Measurements from ENCODE around the gene TYW1. TPM values are rescaled to one million over a fixed set of nuclear protein-coding genes. Genes with fewer than 3 reads are reported as not detected.

The TYW1 gene, protein sequence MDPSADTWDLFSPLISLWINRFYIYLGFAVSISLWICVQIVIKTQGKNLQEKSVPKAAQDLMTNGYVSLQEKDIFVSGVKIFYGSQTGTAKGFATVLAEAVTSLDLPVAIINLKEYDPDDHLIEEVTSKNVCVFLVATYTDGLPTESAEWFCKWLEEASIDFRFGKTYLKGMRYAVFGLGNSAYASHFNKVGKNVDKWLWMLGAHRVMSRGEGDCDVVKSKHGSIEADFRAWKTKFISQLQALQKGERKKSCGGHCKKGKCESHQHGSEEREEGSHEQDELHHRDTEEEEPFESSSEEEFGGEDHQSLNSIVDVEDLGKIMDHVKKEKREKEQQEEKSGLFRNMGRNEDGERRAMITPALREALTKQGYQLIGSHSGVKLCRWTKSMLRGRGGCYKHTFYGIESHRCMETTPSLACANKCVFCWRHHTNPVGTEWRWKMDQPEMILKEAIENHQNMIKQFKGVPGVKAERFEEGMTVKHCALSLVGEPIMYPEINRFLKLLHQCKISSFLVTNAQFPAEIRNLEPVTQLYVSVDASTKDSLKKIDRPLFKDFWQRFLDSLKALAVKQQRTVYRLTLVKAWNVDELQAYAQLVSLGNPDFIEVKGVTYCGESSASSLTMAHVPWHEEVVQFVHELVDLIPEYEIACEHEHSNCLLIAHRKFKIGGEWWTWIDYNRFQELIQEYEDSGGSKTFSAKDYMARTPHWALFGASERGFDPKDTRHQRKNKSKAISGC
- total RNA-seq: 12.5 and 13.7 TPM in 2 replicates

DNA sequence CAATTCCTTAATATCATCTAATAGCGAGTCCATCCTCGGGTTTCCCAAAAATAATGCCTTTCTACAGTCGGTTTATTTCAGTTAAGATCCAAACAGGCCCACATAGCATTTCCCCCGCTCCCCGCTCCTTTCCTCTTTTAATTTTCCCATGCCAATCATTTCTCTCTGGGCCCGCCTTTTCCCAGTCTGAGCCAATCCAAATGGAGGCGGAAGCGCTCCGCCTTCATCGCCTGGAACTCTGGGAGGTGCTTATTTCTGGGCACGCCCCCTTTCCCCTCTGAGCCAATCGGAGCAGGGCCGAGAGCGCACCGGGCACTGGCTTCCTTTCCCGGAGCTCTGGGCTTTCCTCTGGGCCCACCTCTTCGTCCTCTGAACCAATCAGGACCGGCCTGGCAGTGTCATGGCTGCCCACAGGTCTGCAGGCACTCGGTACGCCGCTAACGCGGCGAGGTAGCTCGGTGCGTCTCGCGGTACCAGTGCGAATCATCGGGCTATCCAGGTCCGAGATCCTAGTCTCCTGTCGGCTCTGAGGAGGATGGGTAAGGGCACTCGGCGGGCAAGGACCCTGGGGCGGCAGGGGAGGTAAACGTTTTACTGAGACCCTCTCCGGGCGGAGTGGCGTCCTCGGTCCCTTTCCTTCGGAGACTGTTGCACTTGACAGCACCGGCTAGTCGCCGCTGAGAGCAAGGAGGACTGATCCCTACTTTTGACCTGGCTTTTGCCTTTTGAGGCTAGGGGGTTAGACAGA lies at the start of gene TYW1:
TYW1 (plus strand) TSS at position 390 of the 748 bp plus-strand sequence; CDS start at position 536, 146 bp downstream.

DNA sequence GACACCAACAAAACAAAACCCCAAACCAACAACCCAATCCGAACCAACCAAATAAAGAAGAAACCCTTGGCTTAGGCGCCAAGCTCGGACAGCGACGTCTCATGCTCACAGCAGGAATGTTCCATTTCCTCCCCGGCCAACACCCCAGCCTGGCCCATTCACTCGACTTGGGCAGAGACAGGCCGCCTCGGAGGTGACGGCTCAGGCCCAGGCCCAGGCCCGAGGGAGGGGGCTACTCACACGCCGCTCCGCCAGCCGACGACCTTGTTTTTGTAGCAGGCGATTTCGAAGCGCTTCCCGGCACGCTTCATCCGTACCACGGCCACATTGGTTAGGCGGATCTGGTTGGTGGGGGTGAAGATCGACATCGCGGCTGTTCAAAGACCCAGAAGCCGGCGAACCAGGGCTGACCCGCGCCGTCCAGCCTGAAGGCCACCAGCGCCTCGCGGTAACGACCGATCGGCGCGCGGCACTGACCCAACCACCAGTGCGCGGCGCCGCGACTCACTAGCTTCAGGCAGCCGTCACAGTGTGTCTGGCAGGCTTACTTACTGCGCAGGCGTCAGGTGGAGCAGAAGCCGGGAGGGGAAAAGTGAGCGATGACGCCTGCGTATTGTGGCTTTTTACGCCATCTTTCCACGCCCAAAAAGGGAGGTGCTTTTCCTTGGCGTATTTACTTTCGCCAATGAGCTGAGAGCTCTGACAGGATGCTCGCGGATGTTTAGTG lies 1.4 kb upstream of the TYW1 start, which contains the start of gene SBDS:
SBDS (minus strand) TSS at position 537 of the 727 bp plus-strand sequence; CDS start at position 368, 169 bp downstream.

Small RNAs within 50 kb of the gene (small RNA-seq; reads per million reads assigned to genes)
- not detected for gene AC073089.1
- gene MIR4650-1: not detected
- not detected for gene RN7SL43P

Other genes with a start within 250 kb of the TYW1 start
- gene TMEM248, start 75.6 kb upstream of the TYW1 start, total RNA-seq: 102 and 117 TPM in 2 replicates
- 53.3 and 54.2 TPM in 2 replicates for gene SBDS, start 1.2 kb upstream of the TYW1 start, total RNA-seq

Measured in subcutaneous preadipocyte (primary cell).